Astrocyte of the cerebellum (primary cell): ENCODE measurements around the gene ASIC2.
A peak's percentile ranks its signal among the peaks of the same experiment; 100 is the strongest.

Experiments
- DNase-seq: peaks from one replicate; pipeline ENCODE4 v3.0.0-alpha.2; 2011; ENCODE audit warnings: low read depth
- H3K4me3 ChIP-seq: 2 replicates; pipeline ENCODE4 v1.5.1; 2011; ENCODE audit warnings: mild to moderate bottlenecking, low read depth, low read length, moderate library complexity
- CTCF ChIP-seq: IDR thresholded peaks from 2 replicates; pipeline ENCODE4 v1.5.1; 2012; ENCODE audit warnings: low read length, low read depth, moderate library complexity, mild to moderate bottlenecking; ENCODE audit errors: missing control alignments
- in situ Hi-C: cut with HindIII; loops from 2 replicates; pipeline ENCODE4 v1.10.0; 2017; ENCODE audit warnings: low sequenced_read_pairs

The ASIC2 gene

GRCh38 chr17:33218698-33219601 lies 74.1 kb downstream of the ASIC2 start:
- peak; percentile 16 for DNase-seq
- H3K4me3 ChIP-seq: no peak overlapping the region
- in situ Hi-C loops: no loop called here
- TF ChIP-seq CTCF: no peak

- no peak for TF ChIP-seq CTCF
- in situ Hi-C loops: no loop called here
- no peak for DNase-seq
- H3K4me3 ChIP-seq: no peak overlapping the region
Measured at GRCh38 chr17:33217891-33218290, 75.2 kb downstream of the ASIC2 start.

- DNase-seq: no peak
- in situ Hi-C loops: no loop called here
Measured at GRCh38 chr17:33214996-33215395, 78.1 kb downstream of the ASIC2 start.

GRCh38 chr17:33210285-33210684 lies 82.8 kb downstream of the ASIC2 start:
- in situ Hi-C loops: no loop called here
- TF ChIP-seq CTCF: no peak
- H3K4me3 ChIP-seq: no peak overlapping the region
- no peak for DNase-seq

More at GRCh38 chr17:33214996-33215395, 78.1 kb downstream of the ASIC2 start:
- TF ChIP-seq CTCF: no peak
- no peak overlapping the region for H3K4me3 ChIP-seq

- H3K4me3 ChIP-seq: no peak overlapping the region
- in situ Hi-C loops: no loop called here
- TF ChIP-seq CTCF: no peak
- DNase-seq: no peak
Measured at GRCh38 chr17:33209671-33210070, 83.4 kb downstream of the ASIC2 start.

GRCh38 chr17:33207231-33207630 lies 85.9 kb downstream of the ASIC2 start:
- DNase-seq: no peak
- in situ Hi-C loops: no loop called here
- H3K4me3 ChIP-seq: no peak overlapping the region
- no peak for TF ChIP-seq CTCF
